SK-N-DZ (cell line): ENCODE data around the gene TMEM167A.
A peak's percentile ranks its signal among the peaks of the same experiment; 100 is the strongest.
"Not testable (repeated sequence)": the region's sequence is repeated elsewhere in the genome, so short reads cannot be mapped to it uniquely, and the experiment has no call there.

Source experiments
- DNase-seq: peaks from one replicate; pipeline ENCODE4 v3.0.0-alpha.2; 2015; ENCODE audit warnings: low spot score

Gene TMEM167A

DNA sequence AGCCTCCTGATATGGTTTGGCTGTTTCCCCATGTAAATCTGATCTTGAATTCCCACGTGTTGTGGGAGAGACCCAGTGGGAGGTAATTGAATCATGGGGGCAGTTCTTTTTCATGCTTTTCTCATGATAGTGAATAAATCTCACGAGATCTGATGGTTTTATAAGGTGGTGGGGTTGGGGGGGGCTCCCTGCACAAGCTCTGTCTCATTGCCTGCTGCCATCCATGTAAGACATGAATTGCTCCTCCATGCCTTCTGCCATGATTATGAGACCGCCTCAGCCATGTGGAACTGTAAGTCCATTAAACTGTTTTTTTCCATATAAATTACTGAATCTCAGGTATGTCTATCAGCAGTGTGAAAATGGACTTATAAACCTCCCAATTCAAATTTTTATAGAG lies 13.0 kb upstream of the TMEM167A start:
- DNase-seq = no peak

DNA sequence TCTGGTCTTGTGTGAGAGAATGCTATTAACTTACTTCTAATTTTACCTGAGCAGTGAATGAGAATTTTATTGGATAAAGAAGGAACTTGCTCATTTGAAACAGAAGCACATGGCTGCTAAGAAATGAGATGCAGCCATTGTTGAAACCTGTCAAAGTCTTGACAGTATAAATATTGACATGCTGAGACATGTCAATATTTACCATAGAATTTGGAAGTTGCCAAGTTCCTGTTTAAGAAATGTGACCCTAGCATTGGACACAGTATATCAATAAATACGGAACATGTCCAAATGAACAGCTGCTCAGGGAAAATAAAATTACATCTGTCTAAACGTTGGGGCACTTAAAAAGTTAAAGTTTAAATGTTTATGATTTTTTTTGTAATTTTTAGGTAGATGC lies 7.9 kb upstream of the TMEM167A start:
- DNase-seq = no peak

DNA sequence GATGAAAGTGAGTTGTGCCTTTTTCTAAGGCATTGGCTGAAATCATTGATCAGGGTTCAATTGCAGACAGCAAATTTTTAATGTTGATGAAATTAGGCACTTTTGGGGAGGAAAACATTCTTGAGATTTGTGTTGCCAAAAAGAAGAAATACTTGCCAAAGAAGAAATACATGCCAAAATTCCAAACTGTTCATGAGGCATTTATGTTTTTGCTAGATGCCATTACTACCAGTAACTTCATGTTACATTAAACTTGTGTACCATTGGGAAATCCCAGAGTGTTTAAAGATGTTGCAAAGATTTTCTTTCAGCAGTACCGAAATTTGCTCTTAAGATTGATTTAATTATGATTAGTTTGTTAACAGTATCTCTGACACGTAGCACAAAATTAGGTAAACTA lies 7.1 kb upstream of the TMEM167A start:
- no peak for DNase-seq

DNA sequence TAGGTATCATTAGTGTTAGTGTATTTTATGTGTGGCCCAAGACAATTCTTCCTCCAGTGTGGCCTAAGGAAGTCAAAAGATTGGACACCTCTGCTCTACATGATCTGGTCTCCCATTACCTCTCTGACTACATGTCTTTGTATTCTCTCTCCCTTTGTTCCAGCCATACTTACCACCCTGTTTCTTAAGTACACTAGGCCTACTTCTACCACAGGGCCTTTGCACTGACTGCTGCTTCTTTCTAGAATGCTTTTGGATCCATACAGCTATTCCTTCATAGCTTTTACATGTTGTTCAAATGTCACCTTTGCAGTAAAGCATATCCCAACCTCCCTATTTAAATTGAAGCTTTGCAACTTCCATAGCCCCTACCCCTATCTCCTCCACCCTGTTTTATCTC lies 5.6 kb upstream of the TMEM167A start:
- no peak for DNase-seq

DNA sequence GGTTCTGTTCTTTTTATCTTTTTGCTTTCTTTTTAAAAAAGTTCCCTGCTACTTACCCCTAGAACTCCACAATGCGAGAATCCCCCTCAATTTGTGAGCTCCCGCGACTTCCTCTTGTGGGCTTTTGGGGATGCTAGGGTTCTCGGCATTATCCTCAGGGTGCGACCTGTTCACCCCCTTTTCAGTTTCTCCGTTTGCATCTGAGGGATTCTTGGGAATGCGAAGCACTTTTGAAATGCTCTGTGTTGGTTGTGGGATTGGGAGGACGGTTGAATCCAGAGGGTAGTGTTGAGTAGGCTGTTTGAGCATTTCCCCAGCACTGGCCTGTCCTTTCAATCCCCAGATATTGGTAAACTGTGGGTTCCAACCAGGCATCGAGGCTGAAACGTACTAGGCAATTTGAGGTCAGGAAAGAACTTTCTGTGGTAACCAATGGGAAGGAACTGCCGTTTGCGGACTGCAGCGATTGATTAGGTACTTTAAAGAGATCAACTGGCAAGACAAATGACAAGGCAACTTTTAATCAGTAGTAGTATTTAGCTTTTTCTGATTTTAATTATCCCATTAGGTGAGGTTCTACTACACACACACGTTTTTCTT lies 568 bp upstream of the TMEM167A start:
- DNase-seq = no peak

DNA sequence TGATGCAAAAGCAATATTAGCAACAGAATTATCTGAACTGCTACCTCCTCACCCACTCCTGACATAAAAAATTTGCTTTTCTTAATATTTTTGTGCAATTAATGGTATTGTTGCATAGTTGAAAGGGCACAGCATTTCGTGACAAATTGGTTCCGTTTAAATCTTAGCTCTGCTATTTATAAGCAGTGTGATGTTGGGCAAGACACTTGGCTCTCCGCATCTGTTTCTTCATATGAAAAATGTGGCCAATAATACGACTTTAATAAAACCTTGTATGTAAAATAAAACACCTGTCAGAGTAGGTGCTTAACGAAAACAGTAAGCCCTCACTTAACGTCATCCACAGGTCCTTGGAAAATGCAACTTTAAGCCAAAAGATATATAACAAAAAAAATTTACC lies 4.2 kb downstream of the TMEM167A start:
- DNase-seq = no peak

DNA sequence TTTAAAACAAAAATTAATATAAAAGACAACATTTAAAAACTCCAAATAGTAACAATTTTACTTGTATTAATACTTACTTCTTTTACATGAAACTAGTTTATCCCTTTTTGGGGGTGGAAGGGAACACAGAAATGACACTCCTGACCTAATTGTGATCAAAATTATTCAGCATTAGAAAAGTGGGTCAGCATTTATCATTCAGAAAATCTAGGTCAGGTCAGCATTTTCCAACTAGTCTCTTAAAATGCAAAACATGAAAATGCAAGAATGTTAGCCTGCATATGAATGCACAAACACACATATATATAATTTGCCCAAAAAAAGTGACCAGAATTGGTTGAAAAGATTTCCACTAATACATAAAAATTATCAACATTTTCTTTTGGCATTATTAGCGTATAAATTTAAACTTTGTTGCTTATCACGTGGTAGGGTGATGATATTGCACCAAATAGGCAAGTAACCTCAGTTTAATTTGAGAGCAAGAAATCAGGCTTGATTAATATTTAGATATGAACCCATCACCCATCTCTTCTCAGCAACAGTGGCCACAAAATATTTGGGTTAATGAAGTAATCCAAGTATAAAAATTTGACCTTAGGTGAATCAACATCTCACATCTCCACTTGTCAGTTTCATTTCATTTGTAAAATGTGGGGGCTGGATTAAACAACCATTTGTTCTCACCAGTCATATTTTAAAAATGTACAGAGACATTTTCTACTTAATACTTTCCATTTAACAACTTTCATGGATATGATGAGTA lies 5.7 kb downstream of the TMEM167A start:
- DNase-seq = no peak

DNA sequence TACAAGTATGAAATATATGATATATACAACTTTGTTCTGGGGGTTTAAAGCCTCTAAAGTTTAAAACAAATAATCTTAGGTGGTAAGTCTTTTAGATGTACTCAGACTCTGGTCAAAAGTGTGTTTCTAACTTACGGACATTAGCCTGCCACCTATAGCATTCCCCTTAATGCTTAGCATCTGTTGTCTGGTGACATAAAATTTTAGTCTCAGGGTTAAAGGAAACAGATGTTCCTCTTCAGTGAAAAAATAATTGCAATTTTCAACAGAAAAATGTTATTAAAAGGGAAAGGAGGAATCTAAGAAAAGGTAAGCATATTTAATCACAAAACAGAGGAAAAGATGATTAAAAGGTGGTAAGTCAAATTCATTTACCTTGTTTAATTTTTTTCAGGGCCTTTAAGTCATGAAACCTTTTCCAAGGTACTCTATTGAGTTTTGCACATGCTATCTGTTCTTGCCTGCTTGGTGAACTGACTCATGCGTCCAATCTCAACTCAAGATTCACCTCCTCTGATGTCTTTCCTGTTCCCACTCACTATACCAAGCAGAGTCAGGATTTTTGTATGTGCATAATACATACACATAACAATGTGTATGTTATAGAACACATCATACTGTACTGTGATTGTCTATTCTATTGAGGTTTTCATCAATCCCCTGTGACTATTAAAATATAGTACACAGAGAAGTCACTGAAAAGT lies 7.9 kb downstream of the TMEM167A start:
- no peak for DNase-seq

DNA sequence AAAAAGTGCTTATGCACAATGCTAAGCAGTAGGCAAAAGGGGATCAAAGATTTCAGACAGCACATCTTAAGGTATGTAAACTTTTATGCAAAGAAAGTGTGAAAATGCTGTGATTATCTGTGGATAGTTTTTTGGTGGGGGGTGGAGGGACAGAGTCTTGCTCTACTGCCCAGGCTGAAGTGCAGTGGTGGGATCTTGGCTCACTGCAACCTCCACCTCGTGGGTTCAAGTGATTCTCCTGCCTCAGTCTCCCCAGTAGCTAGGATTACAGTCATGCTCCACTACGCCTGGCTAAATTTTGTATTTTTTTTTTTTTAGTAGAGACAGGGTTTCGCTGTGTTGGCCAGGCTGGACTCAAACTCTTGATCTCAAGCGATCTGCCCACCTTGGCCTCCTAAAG lies 9.8 kb downstream of the TMEM167A start:
- DNase-seq = not testable (repeated sequence)

DNA sequence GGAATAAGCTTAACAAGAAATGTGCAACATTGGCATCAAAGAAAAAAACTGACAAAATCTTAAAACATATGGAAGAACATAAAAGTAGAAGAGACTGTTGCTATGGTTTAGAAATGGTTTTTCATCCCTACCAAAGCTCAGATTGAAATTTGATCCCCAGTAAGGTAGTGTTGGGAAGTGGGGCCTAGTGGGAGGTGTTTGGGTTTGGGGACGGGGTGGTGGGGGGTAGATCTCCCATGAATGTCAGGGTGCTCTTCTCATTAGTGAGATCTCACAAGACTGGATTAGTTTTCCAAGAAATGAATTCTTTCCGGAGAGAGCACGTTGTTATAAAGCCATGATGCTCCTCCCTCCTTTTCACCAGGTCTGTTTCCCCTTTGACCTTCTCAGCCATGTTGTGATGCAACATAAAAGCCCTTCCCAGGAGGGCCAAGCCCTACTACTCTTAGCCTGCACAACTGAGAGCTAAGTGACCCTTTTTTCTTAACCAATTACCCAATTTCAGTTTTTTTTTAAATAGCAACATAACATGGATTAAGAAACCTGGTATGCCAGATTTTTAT lies 10.6 kb downstream of the TMEM167A start:
- no peak for DNase-seq

DNA sequence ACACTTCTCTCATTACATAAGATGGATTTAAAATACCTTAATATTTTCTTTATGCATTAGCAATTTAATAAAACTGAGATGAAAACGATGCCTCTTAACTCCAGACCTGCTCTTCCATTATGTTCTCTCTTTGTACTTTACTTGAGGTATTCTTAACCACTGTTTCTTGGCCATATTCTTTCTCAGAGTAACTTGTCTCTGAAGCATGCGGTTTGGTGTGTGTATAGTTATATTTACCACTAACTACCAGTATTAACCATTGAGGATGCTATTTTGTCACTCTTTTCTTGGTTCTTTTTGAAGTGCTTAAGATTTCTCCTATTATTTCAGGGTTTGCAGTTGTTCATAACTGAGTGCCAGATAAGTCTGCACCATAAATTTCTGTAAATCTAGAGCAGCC lies 17.9 kb downstream of the TMEM167A start:
- no peak for DNase-seq

DNA sequence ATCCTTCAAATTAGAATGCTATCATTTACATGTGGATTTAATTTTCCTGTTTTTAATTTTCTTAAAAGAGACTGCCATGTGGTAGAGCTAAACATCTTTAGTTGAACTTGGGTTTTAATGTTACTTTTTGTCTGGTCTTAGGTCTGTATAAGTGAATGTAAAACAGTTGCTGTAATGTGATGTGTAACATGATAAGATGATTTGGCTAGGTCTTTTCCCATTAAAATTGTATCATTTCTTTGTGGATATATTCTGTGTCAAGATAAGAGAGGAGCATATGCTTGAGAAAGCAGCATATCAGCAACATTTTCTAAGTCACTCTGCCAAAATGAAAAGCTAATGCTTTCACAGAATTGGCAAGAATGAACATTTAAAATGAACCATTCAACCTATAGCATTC lies 18.5 kb downstream of the TMEM167A start:
- peak; percentile 11 for DNase-seq

DNA sequence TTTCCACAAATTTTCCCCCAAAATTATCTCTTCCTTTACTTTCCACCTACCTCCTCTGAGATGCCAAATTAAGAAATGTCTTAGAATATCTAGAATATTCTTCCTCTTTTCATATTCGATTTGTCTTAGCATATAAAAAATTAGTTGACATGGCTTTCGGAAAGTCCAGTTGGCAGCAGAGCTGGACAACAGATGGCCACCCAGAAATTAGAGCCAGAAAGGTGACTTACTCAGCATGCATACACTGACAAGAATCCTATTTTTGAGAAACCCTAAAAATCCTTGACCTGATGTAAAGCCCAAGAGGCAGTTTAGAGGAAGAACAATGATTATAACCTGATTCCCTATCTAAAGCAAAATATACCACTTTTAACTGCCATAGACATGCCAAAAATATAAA lies 22.0 kb downstream of the TMEM167A start:
- no peak for DNase-seq

DNA sequence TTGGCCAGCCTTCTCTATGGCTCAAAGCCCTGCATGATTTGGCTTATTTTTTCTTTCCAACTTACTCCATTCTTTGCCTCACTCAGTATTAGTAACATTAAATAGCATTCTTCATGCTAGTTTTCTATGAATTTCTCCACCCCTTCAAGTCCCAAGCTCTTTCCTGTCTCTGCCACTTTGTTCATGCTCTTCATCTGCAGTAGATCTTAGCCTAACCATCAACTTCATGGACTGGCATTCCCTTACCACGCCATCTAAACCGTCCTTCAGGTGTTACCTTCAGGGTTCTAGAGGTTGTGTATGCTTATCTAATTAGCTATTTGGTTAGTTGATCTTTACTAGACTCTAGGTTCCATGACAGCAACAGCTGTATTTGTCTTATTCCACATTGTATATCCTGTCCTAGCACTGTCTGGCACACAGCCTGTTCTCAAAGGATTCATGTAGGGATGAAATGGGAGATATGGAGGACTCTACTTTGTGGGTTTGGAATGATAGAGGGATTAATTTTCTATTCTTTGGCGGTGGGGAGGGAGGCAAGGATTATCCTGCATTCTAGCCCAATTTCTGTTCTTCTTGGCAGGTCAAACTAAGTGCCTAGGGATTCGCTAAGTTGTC lies 26.4 kb downstream of the TMEM167A start:
- DNase-seq = no peak

DNA sequence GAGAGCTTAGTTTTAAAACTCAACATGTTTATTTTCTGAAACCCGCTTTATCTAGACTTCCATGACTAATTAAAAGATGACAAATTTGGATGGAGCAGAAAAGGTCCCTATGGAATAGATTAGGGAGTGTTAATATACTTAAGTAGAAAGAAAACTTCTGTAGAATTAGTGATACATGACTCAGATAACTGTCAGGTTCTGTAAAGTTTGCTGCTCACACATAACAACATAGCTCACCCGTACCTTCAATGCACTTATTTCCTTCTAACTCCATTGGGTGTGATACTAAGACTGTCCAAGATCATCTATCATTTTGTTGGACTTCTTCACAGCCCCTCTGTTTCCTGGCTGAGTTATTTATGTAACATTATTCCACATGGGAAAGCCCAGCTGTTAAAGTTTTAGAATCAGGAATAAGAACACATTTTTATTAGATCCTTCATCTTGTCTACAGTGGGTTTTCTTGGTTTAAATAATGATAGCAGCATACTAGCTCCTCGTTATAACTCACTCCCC lies 27.8 kb downstream of the TMEM167A start:
- no peak for DNase-seq

DNA sequence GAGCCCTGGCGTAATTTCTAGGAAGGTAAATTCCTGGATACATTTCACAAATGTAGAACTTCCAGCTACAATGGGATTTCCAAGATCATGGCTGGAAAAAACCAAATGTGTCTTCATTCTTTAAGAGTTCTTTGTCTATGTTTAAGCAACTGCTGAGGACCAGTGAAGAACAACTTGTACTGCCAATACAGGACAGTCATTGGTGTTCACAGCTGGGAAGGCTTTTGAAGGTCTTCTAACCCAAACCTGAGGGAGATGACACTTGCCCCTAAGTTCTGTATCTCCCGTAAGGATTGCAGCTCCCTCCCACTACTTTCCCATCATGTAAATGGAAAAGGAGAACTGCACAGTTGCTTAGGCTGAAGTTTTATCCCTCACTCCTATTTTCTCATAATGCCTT lies 28.4 kb downstream of the TMEM167A start:
- no peak for DNase-seq

DNA sequence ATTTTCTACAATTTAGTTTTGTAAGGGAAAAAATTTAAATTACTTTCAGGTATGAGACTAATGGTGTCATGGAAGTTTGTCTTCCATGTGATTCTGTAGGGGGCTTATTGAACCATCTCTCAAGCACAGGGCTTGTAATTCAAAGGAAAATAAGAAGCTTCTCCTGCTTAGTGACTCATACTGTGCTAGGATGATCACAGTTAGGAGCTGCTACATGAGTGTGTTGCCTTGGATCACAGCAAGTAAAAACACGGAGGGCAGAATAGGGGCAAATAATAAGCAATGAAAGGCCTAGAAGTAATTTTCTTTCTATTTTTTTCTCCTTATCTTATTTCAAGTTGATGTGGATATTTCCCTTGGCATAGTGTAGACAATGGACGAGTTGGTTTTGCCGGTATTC lies 28.9 kb downstream of the TMEM167A start:
- no peak for DNase-seq

DNA sequence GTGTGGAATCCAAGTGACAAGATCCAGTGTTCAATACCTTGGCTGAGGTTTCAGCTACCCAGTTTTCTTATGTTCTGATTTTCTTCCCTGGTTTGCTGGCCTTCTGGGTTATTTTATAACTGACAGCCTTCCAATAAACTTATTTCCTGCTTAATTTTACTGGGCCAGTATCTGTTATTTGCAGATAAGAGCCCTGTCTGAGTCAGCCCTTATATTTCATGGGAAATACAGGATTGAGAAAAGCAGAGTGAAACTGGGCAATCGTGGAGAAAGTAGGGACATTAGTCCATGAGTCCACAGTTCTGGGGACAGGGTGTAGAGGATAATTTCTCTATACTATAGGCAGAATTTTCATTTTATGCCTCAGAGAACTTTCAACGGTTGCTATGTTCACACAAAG lies 32.3 kb downstream of the TMEM167A start:
- no peak for DNase-seq

DNA sequence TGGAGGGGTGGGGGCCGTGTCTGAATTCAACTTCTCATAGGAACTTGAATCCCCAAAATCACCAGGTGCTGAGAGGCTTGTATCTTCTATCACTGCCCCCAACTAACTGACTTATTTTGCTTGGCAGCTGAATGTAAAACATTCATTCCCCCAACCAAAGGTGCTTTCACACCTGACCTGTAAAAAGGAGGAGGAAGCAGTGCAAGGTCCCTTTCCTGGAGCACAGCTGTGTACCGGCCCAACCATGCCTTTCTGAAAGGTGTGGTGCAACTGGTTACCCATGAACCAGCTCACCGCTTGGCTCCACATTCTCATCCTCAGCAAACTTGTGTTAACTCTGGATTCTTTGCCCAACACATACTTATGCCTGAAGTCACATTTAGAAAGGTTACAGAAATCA lies 34.7 kb downstream of the TMEM167A start:
- no peak for DNase-seq

DNA sequence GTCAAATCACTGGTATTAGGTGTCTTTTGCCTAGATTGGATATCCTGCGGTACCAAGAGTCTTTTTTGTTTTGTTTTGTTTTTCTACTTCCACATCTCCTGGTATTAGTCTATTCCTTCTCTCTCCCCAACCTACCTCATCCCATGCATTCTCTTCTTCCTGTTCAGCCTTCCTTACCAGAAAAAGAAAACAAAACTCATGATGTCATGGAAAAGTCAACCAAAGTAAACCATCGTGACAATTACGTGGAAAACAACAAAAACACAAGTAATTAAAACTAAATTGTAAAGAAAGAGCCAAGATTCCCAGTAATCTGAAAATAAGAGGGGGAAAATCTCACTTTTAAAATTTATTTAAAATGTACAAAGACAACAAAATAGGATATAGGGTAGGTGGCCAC lies 38.3 kb downstream of the TMEM167A start:
- DNase-seq = no peak

DNA sequence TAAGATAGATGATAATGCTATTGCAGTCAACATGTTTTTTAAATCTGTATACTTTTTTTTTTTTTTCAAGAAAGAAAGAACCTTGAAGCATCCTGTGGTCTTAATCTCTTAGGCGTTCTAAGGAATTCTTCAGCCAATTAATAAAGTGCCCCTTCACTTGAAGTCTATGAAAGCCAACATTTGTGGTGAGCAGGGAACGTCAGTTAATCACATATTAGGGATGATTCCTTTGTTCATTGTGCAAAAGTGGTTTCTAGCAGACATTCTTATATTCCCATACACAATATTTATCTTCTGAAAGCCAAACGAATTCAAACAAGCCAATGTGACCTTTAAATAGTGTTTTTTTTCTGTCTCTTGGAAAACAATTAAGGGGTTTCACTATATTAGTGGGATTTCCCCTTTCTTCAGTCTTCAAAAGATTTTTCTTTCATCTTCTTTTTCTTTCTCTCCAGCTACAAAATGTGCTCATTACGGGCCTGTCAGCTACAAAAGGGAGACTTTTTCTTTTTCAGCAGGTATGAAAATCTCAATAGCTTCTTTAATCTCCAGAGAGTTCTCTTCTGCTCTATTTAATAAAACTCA lies 40.1 kb downstream of the TMEM167A start:
- no peak for DNase-seq
